GM06990 (cell line): ENCODE results near the gene SPRYD3.

Experiments
- DNase-seq: peaks from one replicate; pipeline ENCODE4 v3.0.0-alpha.2; 2011; ENCODE audit not compliant: insufficient read length; ENCODE audit errors: extremely low read depth
- H3K27me3 ChIP-seq: replicated peaks from 2 replicates; pipeline ENCODE4 v1.6.0; 2011; ENCODE audit warnings: low read length; ENCODE audit not compliant: control insufficient read depth, insufficient read depth
- H3K36me3 ChIP-seq: 2 replicates; pipeline ENCODE4 v1.5.1; 2011; ENCODE audit warnings: low read length; ENCODE audit not compliant: control insufficient read depth, insufficient read depth
- H3K4me3 ChIP-seq: replicated peaks from 2 replicates; pipeline ENCODE4 v1.5.1; 2011; ENCODE audit warnings: low read depth, mild to moderate bottlenecking, control low read depth, low read length
- CTCF ChIP-seq: IDR thresholded peaks from 2 replicates; pipeline ENCODE4 v1.5.1; 2011; ENCODE audit warnings: low read length, control low read depth, mild to moderate bottlenecking, inconsistent platforms; ENCODE audit not compliant: insufficient read depth, poor library complexity, severe bottlenecking

The SPRYD3 gene

GRCh38 chr12:53102883-53103807, 24.0 kb upstream of the SPRYD3 start, which contains the start of gene SOAT2:
Gene SOAT2 (plus strand): TSS chr12:53103486. CDS start chr12:53103578, 92 bp downstream.
- no peak within 1 kb of the TSS for H3K4me3 ChIP-seq
- no peaks in the 10 kb centered on the region for H3K27me3 ChIP-seq
- DNase-seq, result peak; percentile 48
- TF ChIP-seq CTCF, result no peak
- no peaks in the 10 kb centered on the region for H3K36me3 ChIP-seq

- Histone ChIP-seq H3K4me3 (no peak overlapping the region), H3K36me3 (no peaks in the 10 kb centered on the region), H3K27me3 (no peaks in the 10 kb centered on the region; the same call in 1 of the 2 replicates)
- no peak for DNase-seq
- no peak for TF ChIP-seq CTCF
Observed at GRCh38 chr12:53101931-53102781, 23.0 kb upstream of the SPRYD3 start.

GRCh38 chr12:53101266-53101665, 22.1 kb upstream of the SPRYD3 start:
- H3K4me3 ChIP-seq, result no peak overlapping the region
- H3K27me3 ChIP-seq, result no peaks in the 10 kb centered on the region; the same call in 1 of the 2 replicates
- no peak for DNase-seq
- no peaks in the 10 kb centered on the region for H3K36me3 ChIP-seq
- TF ChIP-seq CTCF, result no peak

- DNase-seq, result no peak
- H3K36me3 ChIP-seq, result no peaks in the 10 kb centered on the region
- no peak for TF ChIP-seq CTCF
- H3K27me3 ChIP-seq, result no peaks in the 10 kb centered on the region; the same call in 1 of the 2 replicates
- H3K4me3 ChIP-seq, result no peak overlapping the region
Observed at GRCh38 chr12:53100466-53101151, 21.4 kb upstream of the SPRYD3 start.

- no peak overlapping the region for H3K4me3 ChIP-seq
- no peaks in the 10 kb centered on the region for H3K36me3 ChIP-seq
- TF ChIP-seq CTCF, result peak; percentile 95
- no peaks in the 10 kb centered on the region; the same call in 1 of the 2 replicates for H3K27me3 ChIP-seq
- DNase-seq, result peak; percentile 64
Observed at GRCh38 chr12:53099071-53099882, 20.1 kb upstream of the SPRYD3 start.
